AG08395 (cell line): ENCODE measurements around the gene ABHD6.
"Not testable (repeated sequence)": the region's sequence is repeated elsewhere in the genome, so short reads cannot be mapped to it uniquely, and the experiment has no call there.

ENCODE experiments used
- DNase-seq: peaks from one replicate; pipeline ENCODE4 v3.0.0; 2012; ENCODE audit warnings: mixed read lengths, low spot score

ABHD6 gene

GRCh38 chr3:58209933-58210332 is 27.7 kb upstream of the ABHD6 start:
- DNase-seq, result no peak

GRCh38 chr3:58210761-58211460 is 26.7 kb upstream of the ABHD6 start, which contains the start of gene DNASE1L3:
DNASE1L3 (minus strand) TSS chr3:58210972; CDS start chr3:58210906, 66 bp downstream.
- no peak for DNase-seq

- DNase-seq, result no peak
Observed at GRCh38 chr3:58214484-58215316, 22.9 kb upstream of the ABHD6 start.

- DNase-seq, result no peak
Observed at GRCh38 chr3:58215317-58216025, 22.1 kb upstream of the ABHD6 start.

GRCh38 chr3:58216496-58217195 is 20.9 kb upstream of the ABHD6 start:
- no peak for DNase-seq

- DNase-seq, result peak; percentile 81
Observed at GRCh38 chr3:58217209-58217811, 20.3 kb upstream of the ABHD6 start.

GRCh38 chr3:58218904-58219303 is 18.7 kb upstream of the ABHD6 start:
- no peak for DNase-seq

- no peak for DNase-seq
Observed at GRCh38 chr3:58222161-58222724, 15.3 kb upstream of the ABHD6 start.

- no peak for DNase-seq
Observed at GRCh38 chr3:58223855-58224254, 13.7 kb upstream of the ABHD6 start.

- not testable (repeated sequence) for DNase-seq
Observed at GRCh38 chr3:58227933-58228332, 9.7 kb upstream of the ABHD6 start.

- no peak for DNase-seq
Observed at GRCh38 chr3:58230876-58231552, 6.6 kb upstream of the ABHD6 start.

GRCh38 chr3:58231666-58232065 is 5.9 kb upstream of the ABHD6 start:
- DNase-seq, result no peak

GRCh38 chr3:58234516-58234931 is 3.1 kb upstream of the ABHD6 start:
- peak; percentile 65 for DNase-seq

GRCh38 chr3:58235970-58236369 is 1.6 kb upstream of the ABHD6 start:
- DNase-seq, result no peak

- no peak for DNase-seq
Observed at GRCh38 chr3:58236527-58237237, 910 bp upstream of the ABHD6 start.

- peak; percentile 50 for DNase-seq
Observed at GRCh38 chr3:58237941-58238681, 519 bp downstream of the ABHD6 start.

GRCh38 chr3:58238830-58239229 is 1.2 kb downstream of the ABHD6 start:
- DNase-seq, result no peak

GRCh38 chr3:58241306-58242044 is 3.9 kb downstream of the ABHD6 start:
- peak; percentile 19 for DNase-seq

GRCh38 chr3:58242340-58242739 is 4.7 kb downstream of the ABHD6 start:
- peak; percentile 10 for DNase-seq
